GM13976 (cell line): ENCODE measurements around the gene ARHGEF4.
"Not testable (repeated sequence)": the region's sequence is repeated elsewhere in the genome, so short reads cannot be mapped to it uniquely, and the experiment has no call there.

Source experiments
- DNase-seq: peaks from one replicate; pipeline ENCODE4 v3.0.0; 2012; ENCODE audit warnings: low spot score
- CTCF ChIP-seq: IDR thresholded peaks from 2 replicates; pipeline ENCODE4 v1.5.1; 2012; ENCODE audit warnings: borderline replicate concordance, mild to moderate bottlenecking; ENCODE audit not compliant: insufficient read depth; ENCODE audit errors: extremely low read depth, missing control alignments, control extremely low read depth
- in situ Hi-C: fragments of 300-500 bp; cut with MboI; formaldehyde crosslinking; loops from one replicate; pipeline ENCODE4 v1.12.0; 2022; ENCODE audit warnings: low sequenced_read_pairs, mixed read lengths, inconsistent platforms; ENCODE audit not compliant: unreplicated experiment

ARHGEF4 gene

DNA sequence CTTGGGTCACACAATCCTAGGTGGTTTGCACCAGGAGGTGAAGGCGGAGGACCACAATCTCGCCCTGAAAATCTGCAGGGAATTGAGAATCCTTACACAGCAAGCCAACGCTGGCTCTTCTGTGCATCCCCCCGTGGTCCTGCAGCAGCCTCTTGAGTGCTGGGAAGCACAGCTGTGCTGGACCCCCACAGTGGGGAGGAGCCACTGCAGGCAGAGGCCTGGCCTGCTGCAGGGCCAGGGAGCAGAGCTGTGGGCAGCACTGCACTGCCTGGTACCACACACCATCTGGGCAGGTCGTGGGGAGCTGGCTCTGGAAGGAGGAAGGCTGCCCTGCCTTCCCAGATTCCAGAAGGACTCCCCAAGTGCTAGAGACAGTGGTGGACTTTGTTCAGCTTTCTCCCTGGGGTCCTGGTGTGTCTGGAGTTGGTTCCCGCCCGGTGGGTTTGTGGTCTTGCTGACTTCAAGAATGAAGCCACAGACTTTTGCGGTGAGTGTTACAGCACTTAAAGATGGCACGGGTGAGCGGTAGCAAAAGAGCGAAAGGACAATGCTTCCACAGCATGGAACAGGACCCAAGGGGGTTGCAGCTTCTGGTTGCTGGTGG lies 150.3 kb downstream of the ARHGEF4 start:
- in situ Hi-C loops, result no loop called here
- no peak for DNase-seq
- no peak for TF ChIP-seq CTCF

GRCh38 chr2:130987519-130988425 lies 151.1 kb downstream of the ARHGEF4 start:
- no peak for DNase-seq
- TF ChIP-seq CTCF, result no peak
- in situ Hi-C loops, result no loop called here

- DNase-seq, in situ Hi-C loops: not testable (repeated sequence)
Measured at GRCh38 chr2:130991446-130991845, 154.7 kb downstream of the ARHGEF4 start.

- DNase-seq, result not testable (repeated sequence)
Measured at GRCh38 chr2:130992003-130992402, 155.3 kb downstream of the ARHGEF4 start.

DNA sequence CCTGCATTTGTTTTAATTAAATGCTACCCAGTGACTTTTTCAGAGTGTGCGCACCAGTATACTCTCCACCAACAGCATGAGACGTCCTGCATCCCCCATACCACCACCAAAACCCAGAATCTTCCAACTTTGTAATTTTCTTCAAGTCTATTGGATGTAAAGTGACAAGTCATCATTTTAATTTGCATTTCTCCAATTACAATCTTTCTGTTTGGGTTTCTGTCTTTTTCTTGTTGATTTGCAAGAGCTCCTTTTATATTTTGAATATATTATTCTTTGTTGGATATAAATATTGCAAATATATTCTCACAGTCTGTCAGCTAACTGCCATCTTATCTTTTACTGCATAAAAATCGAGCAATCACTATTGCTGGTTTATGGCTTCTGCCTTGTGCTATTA lies 160.0 kb downstream of the ARHGEF4 start:
- in situ Hi-C loops, result no loop called here
- no peak for DNase-seq
- TF ChIP-seq CTCF, result no peak

More at GRCh38 chr2:130992003-130992402, 155.3 kb downstream of the ARHGEF4 start:
- in situ Hi-C loops, result not testable (repeated sequence)

- in situ Hi-C loops, result no loop called here
- DNase-seq, result no peak
- TF ChIP-seq CTCF, result no peak
Measured at GRCh38 chr2:130997198-130997597, 160.5 kb downstream of the ARHGEF4 start.

DNA sequence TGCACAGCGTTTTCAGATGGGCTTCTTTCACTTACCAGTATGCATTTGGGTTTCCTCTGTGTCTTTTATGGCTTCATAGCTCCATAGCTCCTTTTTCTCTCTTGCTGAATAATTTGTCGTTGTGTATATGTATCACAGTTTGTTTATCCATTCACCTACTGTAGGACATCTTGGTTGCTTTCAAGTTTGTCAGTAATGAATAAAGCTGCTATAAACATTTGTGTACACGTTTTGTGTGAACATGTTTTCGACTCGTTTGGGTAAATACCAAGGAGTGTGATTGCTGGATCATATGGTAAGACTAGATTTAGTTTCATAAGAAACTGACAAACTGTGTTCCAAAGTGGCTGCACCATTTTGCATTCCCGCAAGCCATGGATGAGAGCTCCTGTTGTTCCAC lies 161.8 kb downstream of the ARHGEF4 start:
- in situ Hi-C loops, result no loop called here
- no peak for DNase-seq
- TF ChIP-seq CTCF, result no peak
